ENCODE data around the gene ARHGAP23.
A peak's percentile ranks its signal among the peaks of the same experiment; 100 is the strongest.
"Not testable (repeated sequence)": the region's sequence is repeated elsewhere in the genome, so short reads cannot be mapped to it uniquely, and the experiment has no call there.

The ARHGAP23 gene

GRCh38 chr17:38460716-38461630 is 32.7 kb downstream of the ARHGAP23 start:
- DNase-seq (ENCODE audit: low spot score), result no peak

GRCh38 chr17:38461683-38462082 is 33.4 kb downstream of the ARHGAP23 start:
- no peak for DNase-seq (ENCODE audit: low spot score)

- no peak for DNase-seq (ENCODE audit: low spot score)
These were observed 35.2 kb downstream of the ARHGAP23 start for GRCh38 chr17:38463451-38463858.

- no peak for DNase-seq (ENCODE audit: low spot score)
These were observed 36.0 kb downstream of the ARHGAP23 start for GRCh38 chr17:38464251-38464722.

- DNase-seq (ENCODE audit: low spot score), result no peak
These were observed 36.6 kb downstream of the ARHGAP23 start for GRCh38 chr17:38464723-38465390.

GRCh38 chr17:38465391-38466345 is 37.4 kb downstream of the ARHGAP23 start:
- DNase-seq (ENCODE audit: low spot score), result no peak

GRCh38 chr17:38466346-38467315 is 38.4 kb downstream of the ARHGAP23 start:
- DNase-seq (ENCODE audit: low spot score), result no peak

GRCh38 chr17:38467491-38467890 is 39.2 kb downstream of the ARHGAP23 start:
- DNase-seq (ENCODE audit: low spot score), result no peak

- no peak for DNase-seq (ENCODE audit: low spot score)
These were observed 41.6 kb downstream of the ARHGAP23 start for GRCh38 chr17:38469875-38470274.

- DNase-seq (ENCODE audit: low spot score), result not testable (repeated sequence)
These were observed 43.0 kb downstream of the ARHGAP23 start for GRCh38 chr17:38471253-38471652.

- not testable (repeated sequence) for DNase-seq (ENCODE audit: low spot score)
These were observed 46.4 kb downstream of the ARHGAP23 start for GRCh38 chr17:38474666-38475065.

GRCh38 chr17:38476549-38476948 is 48.3 kb downstream of the ARHGAP23 start:
- DNase-seq (ENCODE audit: low spot score), result no peak

- DNase-seq (ENCODE audit: low spot score), result not testable (repeated sequence)
These were observed 49.2 kb downstream of the ARHGAP23 start for GRCh38 chr17:38477417-38477816.

- DNase-seq (ENCODE audit: low spot score), result not testable (repeated sequence)
These were observed 49.7 kb downstream of the ARHGAP23 start for GRCh38 chr17:38477951-38478350.

GRCh38 chr17:38478667-38479066 is 50.4 kb downstream of the ARHGAP23 start:
- DNase-seq (ENCODE audit: low spot score), result not testable (repeated sequence)

GRCh38 chr17:38482039-38482699 is 53.9 kb downstream of the ARHGAP23 start:
- not testable (repeated sequence) for DNase-seq (ENCODE audit: low spot score)

GRCh38 chr17:38482700-38483043 is 54.4 kb downstream of the ARHGAP23 start:
- not testable (repeated sequence) for DNase-seq (ENCODE audit: low spot score)

- DNase-seq (ENCODE audit: low spot score), result peak; percentile 50
These were observed 56.2 kb downstream of the ARHGAP23 start for GRCh38 chr17:38484242-38485145.

GRCh38 chr17:38485146-38485468 is 56.8 kb downstream of the ARHGAP23 start:
- no peak for DNase-seq (ENCODE audit: low spot score)
